ENCODE results near the gene CNTNAP4.

Gene CNTNAP4

GRCh38 chr16:76486740-76487139 lies 209.5 kb downstream of the CNTNAP4 start (continued):
- TF ChIP-seq POU6F1 (CRISPR knock-in tag; IDR thresholded peaks at IDR 0.05; ENCODE audit: borderline replicate concordance, low read depth) (no peak), ARNTL (CRISPR knock-in tag; IDR thresholded peaks at IDR 0.05; ENCODE audit: borderline replicate concordance, low read depth) (no peak)

DNA sequence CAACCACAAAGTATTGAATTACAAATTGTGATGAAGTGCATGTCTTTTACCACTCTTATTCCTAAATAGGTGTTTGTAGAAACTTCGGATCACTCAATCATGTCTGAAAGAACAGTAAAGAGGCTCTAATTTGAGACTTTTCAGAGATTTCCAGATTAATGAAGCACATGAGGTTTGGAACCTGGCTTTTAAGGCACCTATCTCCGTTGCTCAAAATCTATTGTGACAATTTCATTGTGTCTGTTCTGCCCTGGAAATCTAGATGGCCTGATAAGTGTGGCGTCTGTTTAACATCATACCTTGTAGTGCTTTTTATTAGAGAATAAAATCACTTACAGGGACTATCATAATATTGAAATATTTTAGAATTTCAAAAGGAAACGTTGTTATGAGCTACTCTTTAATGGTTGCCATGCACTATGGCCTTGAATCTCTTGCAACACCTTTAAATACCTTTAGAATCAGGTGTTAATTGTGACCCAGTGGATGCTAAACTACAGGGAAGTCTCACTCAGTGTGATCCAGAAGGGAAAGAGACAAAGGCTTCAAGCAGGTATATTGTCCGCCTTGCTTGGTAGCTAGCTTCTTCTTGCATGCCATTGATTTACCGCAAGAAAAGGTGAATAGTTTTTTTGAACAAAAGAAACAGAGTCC lies 210.3 kb downstream of the CNTNAP4 start:
- no peak for ATAC-seq

DNA sequence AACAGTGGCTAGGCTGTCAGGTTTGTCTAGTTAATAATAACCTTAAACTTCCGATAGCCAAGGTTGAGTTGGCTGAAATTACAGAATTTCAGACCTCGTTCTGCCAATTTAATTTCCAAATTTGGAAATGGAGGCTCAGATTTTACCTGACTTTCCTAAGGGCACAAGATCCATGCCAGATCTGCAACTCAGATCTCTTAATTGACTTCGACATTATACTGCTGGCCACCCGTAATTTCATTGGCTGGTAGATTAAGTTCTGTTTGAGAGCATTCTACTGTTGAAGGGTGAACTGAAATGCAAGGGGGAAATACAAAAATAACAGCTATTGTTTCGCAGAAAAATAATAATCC lies 210.8 kb downstream of the CNTNAP4 start:
- no peak for ATAC-seq
- TF ChIP-seq ZFP3 (CRISPR knock-in tag; IDR thresholded peaks at IDR 0.05) (no peak), ARNTL (CRISPR knock-in tag; IDR thresholded peaks at IDR 0.05; ENCODE audit: borderline replicate concordance, low read depth) (no peak), ESRRG (CRISPR knock-in tag; IDR thresholded peaks at IDR 0.05) (no peak), OSR1 (CRISPR knock-in tag; IDR thresholded peaks at IDR 0.05) (no peak), POU6F1 (CRISPR knock-in tag; IDR thresholded peaks at IDR 0.05; ENCODE audit: borderline replicate concordance, low read depth) (no peak), PPARA (CRISPR knock-in tag; IDR thresholded peaks at IDR 0.05; ENCODE audit: borderline replicate concordance) (no peak), ZNF8 (CRISPR knock-in tag; IDR thresholded peaks at IDR 0.05) (no peak), ZC3H10 (CRISPR knock-in tag; IDR thresholded peaks at IDR 0.05) (no peak), CSDC2 (CRISPR knock-in tag; IDR thresholded peaks at IDR 0.05) (no peak), TOX (CRISPR knock-in tag; IDR thresholded peaks at IDR 0.05; ENCODE audit: borderline replicate concordance) (no peak), ZFP30 (CRISPR knock-in tag; IDR thresholded peaks at IDR 0.05) (no peak), ZNF70 (CRISPR knock-in tag; IDR thresholded peaks at IDR 0.05) (no peak), TCF4 (CRISPR knock-in tag; IDR thresholded peaks at IDR 0.05; ENCODE audit: borderline replicate concordance) (no peak), ISL1 (CRISPR knock-in tag; IDR thresholded peaks at IDR 0.05) (no peak), GLIS3 (CRISPR knock-in tag; IDR thresholded peaks at IDR 0.05) (no peak)
- TF ChIP-seq, protein P1, sequence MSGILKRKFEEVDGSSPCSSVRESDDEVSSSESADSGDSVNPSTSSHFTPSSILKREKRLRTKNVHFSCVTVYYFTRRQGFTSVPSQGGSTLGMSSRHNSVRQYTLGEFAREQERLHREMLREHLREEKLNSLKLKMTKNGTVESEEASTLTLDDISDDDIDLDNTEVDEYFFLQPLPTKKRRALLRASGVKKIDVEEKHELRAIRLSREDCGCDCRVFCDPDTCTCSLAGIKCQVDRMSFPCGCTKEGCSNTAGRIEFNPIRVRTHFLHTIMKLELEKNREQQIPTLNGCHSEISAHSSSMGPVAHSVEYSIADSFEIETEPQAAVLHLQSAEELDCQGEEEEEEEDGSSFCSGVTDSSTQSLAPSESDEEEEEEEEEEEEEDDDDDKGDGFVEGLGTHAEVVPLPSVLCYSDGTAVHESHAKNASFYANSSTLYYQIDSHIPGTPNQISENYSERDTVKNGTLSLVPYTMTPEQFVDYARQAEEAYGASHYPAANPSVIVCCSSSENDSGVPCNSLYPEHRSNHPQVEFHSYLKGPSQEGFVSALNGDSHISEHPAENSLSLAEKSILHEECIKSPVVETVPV (CRISPR knock-in tag; IDR thresholded peaks at IDR 0.05) = no peak
- TF ChIP-seq, protein P2, sequence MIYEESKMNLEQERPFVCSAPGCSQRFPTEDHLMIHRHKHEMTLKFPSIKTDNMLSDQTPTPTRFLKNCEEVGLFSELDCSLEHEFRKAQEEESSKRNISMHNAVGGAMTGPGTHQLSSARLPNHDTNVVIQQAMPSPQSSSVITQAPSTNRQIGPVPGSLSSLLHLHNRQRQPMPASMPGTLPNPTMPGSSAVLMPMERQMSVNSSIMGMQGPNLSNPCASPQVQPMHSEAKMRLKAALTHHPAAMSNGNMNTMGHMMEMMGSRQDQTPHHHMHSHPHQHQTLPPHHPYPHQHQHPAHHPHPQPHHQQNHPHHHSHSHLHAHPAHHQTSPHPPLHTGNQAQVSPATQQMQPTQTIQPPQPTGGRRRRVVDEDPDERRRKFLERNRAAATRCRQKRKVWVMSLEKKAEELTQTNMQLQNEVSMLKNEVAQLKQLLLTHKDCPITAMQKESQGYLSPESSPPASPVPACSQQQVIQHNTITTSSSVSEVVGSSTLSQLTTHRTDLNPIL (CRISPR knock-in tag; IDR thresholded peaks at IDR 0.05; ENCODE audit: low read depth) = no peak

More for the DNA sequence above, 210.3 kb downstream of the CNTNAP4 start:
- TF ChIP-seq TCF4 (CRISPR knock-in tag; IDR thresholded peaks at IDR 0.05; ENCODE audit: borderline replicate concordance) = peak; percentile 95
- TF ChIP-seq, protein P2 (CRISPR knock-in tag; IDR thresholded peaks at IDR 0.05; ENCODE audit: low read depth) = no peak
- no peak for TF ChIP-seq PPARA (CRISPR knock-in tag; IDR thresholded peaks at IDR 0.05; ENCODE audit: borderline replicate concordance)
- peak; percentile 64; the same call in 1 of the 2 replicates for TF ChIP-seq ZNF8 (CRISPR knock-in tag; IDR thresholded peaks at IDR 0.05)
- TF ChIP-seq ISL1 (CRISPR knock-in tag; IDR thresholded peaks at IDR 0.05) = peak; percentile 46
- no peak for TF ChIP-seq GLIS3 (CRISPR knock-in tag; IDR thresholded peaks at IDR 0.05)
- TF ChIP-seq TSHZ2 (CRISPR knock-in tag; IDR thresholded peaks at IDR 0.05) = peak; percentile 85
- TF ChIP-seq, protein P1 (CRISPR knock-in tag; IDR thresholded peaks at IDR 0.05) = no peak
- TF ChIP-seq OSR1 (CRISPR knock-in tag; IDR thresholded peaks at IDR 0.05) = no peak
- no peak for TF ChIP-seq ZFP3 (CRISPR knock-in tag; IDR thresholded peaks at IDR 0.05)
- no peak for TF ChIP-seq ZFP30 (CRISPR knock-in tag; IDR thresholded peaks at IDR 0.05)

Measured in SK-N-SH treated with all-trans-retinoic acid at 6 μM for 48 hours (cell line).